ENCODE results near the gene PPIL1.

Gene PPIL1

GRCh38 chr6:36855750-36856149 lies 18.9 kb downstream of the PPIL1 start:
- DNase-seq (ENCODE audit: low spot score), result no peak

GRCh38 chr6:36853325-36853724 lies 21.3 kb downstream of the PPIL1 start:
- DNase-seq (ENCODE audit: low spot score), result no peak

DNA sequence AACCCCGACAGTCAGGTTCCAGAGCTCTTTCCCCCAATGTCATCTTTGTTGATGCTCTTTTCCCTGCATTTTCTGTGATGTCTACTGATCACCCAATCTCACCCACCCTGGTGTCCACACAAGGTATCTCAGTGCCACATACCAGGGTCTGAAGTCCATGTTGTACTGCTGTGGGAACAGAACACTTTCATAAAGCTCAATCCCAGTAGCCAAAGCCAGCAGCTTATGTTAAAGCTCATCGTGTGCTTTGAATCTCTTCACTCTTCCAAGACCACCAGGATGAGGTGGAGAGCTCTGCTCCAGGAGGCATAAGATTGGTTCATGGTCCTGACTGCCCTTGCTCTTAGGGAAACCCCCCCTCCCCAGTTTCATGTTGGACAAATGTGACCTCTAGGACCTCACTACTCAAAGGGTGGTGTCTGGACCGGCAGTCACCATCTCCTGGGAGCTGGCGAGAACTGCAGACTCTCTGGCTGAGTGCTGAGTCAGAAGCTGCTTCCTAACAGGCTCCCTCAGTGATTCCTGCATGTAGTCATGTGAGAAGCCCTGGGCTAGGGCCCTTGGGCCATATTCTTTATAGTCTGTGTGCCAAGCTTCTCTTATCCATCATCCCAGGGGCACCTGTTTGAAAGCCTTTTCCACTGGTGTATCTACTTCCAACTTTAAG lies 22.0 kb downstream of the PPIL1 start:
- DNase-seq (ENCODE audit: low spot score), result no peak

DNA sequence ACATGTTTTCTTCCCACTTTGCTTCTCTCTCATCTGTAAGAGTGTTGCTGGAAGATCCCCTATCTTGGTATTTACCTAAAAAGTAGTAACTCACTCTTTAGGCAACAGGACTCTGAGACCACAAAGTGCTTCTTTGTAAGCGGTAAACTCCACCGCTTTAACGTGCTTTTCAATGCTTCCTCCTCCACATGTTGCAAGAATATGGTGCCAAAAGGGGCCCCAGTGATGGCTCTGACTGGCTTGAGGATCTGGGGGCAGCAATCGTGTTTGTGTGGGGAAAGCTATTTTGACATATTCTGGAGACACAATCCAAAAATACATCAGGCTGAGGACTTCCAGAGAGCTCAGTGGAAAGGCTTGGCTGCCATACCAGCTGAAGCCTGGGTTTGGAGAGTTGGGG lies 23.0 kb downstream of the PPIL1 start:
- DNase-seq (ENCODE audit: low spot score), result no peak

DNA sequence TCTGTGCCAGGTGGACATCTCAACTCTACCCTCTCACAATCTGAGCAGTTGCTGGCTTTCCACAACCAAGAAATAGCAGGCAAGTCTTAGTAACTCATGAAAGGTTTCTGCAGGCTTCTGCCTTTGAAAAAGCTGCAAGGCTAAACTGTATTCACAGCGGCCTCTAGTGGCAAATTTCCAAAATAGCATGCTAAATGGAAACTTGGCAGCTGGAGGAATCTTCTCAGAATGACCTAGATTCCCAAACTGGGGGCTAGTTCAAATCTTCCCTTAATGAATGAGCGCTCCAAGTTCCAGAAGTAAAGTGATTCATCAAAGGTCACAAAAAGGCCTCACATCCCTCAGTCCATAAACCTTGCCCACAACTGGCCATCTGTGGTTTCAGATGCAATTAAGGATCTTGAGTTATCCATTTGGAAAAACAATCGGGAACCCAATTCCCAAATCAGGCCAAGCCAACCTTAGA lies 23.4 kb downstream of the PPIL1 start:
- DNase-seq (ENCODE audit: low spot score), result peak; percentile 55

GRCh38 chr6:36850021-36850420 lies 24.6 kb downstream of the PPIL1 start:
- DNase-seq (ENCODE audit: low spot score), result no peak

DNA sequence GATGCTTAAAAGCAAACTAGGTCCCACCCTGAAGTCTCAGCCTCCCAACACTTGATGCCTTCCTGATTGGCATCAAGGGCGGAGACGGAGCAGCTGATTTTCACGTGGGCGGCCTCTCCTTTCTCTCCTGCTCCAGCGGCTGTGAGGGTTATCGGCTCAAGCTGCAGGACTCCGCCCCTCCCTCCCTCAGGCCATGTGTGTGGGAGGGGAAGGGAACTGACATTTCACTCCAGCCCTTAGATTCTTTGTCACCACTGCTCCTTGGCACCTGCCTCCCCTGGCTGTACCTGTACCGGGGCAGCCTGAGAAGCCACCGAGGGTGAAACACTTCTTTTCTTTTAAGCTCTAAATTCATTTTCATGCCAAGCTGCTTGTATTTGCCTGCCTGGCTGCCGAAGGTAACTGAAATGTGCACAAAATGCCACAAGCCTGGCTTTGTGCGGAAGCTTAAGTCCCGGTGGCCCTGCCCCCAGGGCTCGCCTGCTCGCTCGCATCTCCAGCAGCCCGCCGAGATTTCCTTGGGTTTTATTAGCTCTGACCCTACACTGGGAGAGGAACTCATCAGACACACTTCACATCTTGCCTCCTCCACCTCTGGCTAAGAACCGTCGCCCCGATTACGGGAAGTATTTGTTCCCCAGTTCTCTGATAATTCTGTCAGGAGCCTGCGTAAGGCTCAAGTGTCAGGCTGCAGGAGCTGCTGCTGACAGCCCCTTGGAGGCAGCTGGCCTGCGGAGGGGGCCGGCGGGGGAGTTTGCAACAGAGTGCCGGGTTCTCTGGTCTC lies 25.8 kb downstream of the PPIL1 start:
- DNase-seq (ENCODE audit: low spot score), result no peak

GRCh38 chr6:36847991-36848390 lies 26.6 kb downstream of the PPIL1 start:
- no peak for DNase-seq (ENCODE audit: low spot score)

GRCh38 chr6:36847152-36847551 lies 27.5 kb downstream of the PPIL1 start:
- no peak for DNase-seq (ENCODE audit: low spot score)

DNA sequence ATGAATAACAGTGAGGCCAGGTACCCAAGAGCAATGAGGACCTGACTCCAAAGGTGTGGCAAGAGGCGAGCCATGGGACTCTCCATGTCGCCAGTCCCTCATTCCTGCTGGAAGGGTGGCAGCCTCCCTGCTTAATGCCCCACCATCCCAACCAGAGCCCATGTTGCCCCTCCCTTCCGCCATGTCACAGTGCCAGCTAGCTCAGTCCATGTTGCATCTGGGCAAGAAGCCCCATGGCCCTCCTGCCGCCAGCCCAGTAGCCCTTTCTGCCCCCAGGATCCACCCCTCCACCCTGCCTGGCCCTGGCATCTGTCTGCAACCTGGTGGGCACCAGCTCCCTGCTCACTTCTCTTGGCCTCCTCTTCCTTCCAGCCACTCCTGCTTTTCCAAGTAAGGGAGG lies 29.4 kb downstream of the PPIL1 start:
- no peak for DNase-seq (ENCODE audit: low spot score)

DNA sequence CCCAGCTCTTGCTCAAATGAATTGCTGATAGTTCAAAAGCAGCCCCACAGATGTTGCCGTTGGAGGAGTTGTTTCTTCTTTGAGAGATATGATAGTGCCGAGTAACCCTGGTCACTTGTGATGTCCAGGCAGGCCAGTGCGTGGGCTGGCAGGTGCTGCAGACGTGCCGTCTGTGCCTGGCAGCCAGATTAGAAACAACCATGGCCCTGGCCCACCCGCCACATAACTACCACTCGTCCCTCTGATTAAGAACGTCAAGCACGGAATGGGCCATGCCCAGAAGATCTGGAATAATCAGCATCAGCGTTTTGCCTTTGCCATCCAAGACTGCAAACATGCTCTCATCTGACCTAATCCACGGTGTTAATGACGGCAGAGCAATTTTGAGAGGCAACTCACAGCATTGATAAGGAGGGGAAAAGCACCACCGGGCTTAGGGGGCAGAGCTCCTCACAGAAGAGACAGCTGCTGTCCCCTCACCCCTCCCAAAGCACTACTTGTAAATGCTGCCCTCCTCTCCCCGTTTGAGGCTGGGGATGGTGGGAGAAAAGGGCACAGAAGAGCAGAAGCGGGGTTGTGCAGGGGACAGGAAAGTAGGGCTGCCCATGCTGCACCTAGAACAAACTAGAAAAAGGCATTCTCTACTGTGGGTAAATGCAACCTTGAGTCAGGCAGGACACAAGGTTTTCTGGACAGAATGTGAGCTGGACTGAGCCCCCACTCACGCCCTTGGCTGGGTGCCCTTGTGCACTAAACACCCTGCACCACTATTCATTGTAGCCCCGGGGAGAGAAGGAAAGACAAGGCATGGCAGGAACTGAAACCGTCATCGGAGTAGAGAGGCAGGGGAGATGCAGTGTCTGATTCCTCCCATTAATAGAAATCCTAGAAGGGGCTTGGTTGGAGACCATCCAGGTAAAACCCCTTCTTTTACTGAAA lies 30.1 kb downstream of the PPIL1 start:
- no peak for DNase-seq (ENCODE audit: low spot score)

- no peak for DNase-seq (ENCODE audit: low spot score)
Observed at GRCh38 chr6:36843170-36843569, 31.4 kb downstream of the PPIL1 start.

DNA sequence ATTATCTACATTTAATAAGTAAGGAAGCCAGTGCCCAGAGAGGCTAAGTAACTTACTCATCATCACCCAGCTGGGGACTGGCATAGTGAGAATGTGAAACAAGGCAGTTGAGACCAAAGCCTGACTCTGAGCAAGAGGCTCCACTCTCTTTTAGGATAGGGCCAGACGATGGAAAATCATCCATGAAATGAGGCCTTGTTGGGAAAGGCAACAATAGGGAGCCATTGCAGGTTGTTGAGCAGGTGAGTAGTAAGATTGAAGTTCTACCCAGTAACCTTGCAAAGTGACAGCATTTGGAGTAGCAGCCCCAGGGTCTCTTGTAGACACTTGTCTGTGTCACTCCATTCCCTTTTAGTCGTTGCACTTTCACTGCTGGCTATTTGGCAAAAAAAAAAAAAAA lies 32.8 kb downstream of the PPIL1 start:
- DNase-seq (ENCODE audit: low spot score), result no peak

DNA sequence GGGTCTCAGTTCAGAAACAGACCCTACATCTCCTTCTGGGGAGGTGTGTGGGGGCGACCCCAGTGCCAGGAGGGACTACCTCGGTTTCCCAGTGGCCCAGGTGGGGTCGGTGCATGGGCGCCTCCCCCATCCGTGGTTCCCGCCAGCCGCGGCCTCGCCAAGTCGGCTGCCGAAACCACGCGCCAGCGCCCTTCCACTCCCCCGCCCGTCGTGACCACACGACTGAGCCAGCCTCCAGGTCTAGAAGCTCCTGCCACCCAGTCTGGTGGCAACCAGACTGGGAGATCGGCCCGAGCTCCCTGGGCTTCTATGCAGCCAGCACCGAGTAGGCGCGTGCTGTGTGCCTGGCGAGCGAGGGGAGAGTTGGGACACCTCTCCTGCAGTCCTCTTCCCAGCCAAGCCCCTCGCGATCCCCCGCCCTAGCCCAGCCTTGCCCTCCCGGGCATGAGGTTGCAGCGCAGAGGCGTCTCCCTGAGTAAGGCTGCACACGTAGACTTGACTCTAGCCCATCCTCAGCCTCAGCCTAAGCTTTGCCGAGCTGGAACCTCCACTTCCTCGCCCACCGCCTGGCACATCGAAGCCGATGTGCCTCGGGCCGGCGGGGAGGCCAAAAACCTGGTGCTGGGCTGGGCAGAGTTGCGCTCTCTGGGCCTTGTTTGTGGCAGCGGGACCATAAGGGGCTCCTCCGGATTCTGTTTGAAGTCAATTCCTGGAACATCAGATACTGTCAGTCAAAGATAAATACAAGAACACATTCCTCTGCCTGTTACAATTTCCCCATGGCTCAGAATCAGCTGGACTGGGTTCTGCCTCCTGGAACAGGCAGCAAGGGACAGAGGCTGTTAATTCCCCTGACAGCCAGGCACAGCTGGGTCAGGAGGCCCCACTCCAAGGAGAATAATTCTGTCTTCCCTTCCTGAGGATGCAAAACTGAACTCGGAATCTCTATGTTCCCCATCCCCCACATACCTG lies 33.9 kb downstream of the PPIL1 start:
- DNase-seq (ENCODE audit: low spot score), result no peak

GRCh38 chr6:36839749-36840431 lies 34.7 kb downstream of the PPIL1 start:
- peak; percentile 5 for DNase-seq (ENCODE audit: low spot score)

DNA sequence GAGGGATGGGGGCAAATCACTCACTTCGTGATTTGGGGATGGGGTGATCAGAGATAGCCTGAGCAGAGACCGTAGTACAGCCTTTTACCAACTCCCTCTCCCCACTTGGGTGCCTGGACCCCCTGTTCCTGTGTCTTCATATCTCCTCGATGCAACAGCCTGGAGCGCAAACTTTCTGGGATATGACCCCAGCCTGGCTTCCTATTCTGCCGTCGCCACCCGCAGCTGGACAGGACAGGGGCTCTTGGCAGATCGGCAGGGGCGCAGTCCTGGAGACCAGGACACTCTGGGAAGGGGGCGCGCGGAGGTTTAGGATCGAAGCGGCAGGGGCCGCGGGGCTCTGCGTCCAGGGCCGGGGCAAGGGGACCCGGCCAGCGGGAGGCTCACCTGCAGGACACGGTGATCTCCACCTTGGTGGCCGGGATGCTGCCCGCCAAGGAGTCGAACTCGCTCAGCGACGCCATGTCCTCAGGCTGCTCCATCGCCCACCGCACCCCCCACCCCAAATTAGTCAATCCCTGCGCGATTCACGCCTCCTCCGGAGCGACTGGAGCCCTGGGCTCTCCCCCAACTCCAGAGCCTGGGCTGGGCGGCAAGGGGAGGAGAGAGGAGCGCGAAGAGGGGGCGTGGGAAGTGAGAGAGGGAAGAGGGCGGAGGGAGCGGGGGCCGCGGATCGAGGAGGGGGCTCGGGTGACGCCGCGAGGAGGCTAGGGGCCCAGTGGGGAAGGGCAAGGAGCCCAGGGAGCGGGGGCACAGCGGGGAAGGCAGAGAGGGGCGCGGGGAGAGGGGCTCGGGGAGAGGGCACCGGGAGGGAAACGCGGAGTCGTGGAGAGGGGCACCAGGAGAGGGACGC lies 35.5 kb downstream of the PPIL1 start, which contains the start of gene CPNE5:
Gene CPNE5, minus strand, starts transcription at position 549 of the 853 bp plus-strand sequence. Its CDS starts 67 bp downstream, at position 482.
- no peak for DNase-seq (ENCODE audit: low spot score)

DNA sequence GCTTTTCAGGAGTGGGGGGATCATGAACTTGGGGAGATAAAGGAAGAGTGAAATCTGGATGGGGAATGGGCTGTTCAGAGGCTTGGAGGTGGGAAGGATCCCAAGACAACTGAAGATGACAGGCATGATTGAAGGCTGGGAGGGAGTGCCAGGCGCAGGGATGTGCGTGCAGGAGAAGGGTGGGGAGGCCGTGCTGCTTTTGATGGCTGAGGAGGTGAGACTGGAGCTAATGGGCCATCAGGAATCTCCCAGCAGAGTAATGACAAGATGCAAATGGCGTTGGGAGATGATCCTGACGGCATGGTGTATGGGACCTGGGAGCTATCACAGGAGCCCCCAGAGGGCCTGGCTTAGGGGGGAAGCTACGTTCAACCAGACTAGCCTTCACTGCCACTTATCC lies 36.9 kb downstream of the PPIL1 start:
- no peak for DNase-seq (ENCODE audit: low spot score)

- DNase-seq (ENCODE audit: low spot score), result no peak
Observed at GRCh38 chr6:36837022-36837339, 37.6 kb downstream of the PPIL1 start.

GRCh38 chr6:36836111-36837021 lies 38.2 kb downstream of the PPIL1 start:
- no peak for DNase-seq (ENCODE audit: low spot score)
